HG02588 (cell line): ENCODE measurements around the gene USP38.
"Not testable (repeated sequence)": the region's sequence is repeated elsewhere in the genome, so short reads cannot be mapped to it uniquely, and the experiment has no call there.

ENCODE experiments used
- ATAC-seq: cut with Tn5 transposase; IDR thresholded peaks from one replicate; pipeline ENCODE4 v1.9.1; 2021; ENCODE audit warnings: mild to moderate bottlenecking, moderate library complexity; ENCODE audit not compliant: unreplicated experiment

USP38 gene

GRCh38 chr4:143184503-143185252 lies at the start of gene USP38:
USP38 (plus strand) TSS chr4:143184917; CDS start chr4:143185451, 534 bp downstream.
- ATAC-seq: peak; percentile 79

- no peak for ATAC-seq
Measured at GRCh38 chr4:143135358-143135757, 49.4 kb upstream of the USP38 start.

GRCh38 chr4:143140696-143141095 lies 44.0 kb upstream of the USP38 start:
- no peak for ATAC-seq

GRCh38 chr4:143148521-143148920 lies 36.2 kb upstream of the USP38 start:
- ATAC-seq: no peak

GRCh38 chr4:143156853-143157252 lies 27.9 kb upstream of the USP38 start:
- no peak for ATAC-seq

GRCh38 chr4:143163614-143164013 lies 21.1 kb upstream of the USP38 start:
- no peak for ATAC-seq

GRCh38 chr4:143166722-143167121 lies 18.0 kb upstream of the USP38 start:
- not testable (repeated sequence) for ATAC-seq

GRCh38 chr4:143178923-143179322 lies 5.8 kb upstream of the USP38 start:
- ATAC-seq: no peak

- no peak for ATAC-seq
Measured at GRCh38 chr4:143183513-143184216, 1.1 kb upstream of the USP38 start.

GRCh38 chr4:143184217-143184502 lies 557 bp upstream of the USP38 start:
- peak; percentile 19 for ATAC-seq

- peak; percentile 27 for ATAC-seq
Measured at GRCh38 chr4:143185253-143186107, 763 bp downstream of the USP38 start.

- ATAC-seq: no peak
Measured at GRCh38 chr4:143186212-143186611, 1.5 kb downstream of the USP38 start.

GRCh38 chr4:143186649-143187048 lies 1.9 kb downstream of the USP38 start:
- no peak for ATAC-seq

GRCh38 chr4:143188136-143189088 lies 3.7 kb downstream of the USP38 start:
- ATAC-seq: no peak

GRCh38 chr4:143189528-143189927 lies 4.8 kb downstream of the USP38 start:
- ATAC-seq: no peak

GRCh38 chr4:143195581-143195980 lies 10.9 kb downstream of the USP38 start:
- ATAC-seq: no peak

GRCh38 chr4:143196323-143196722 lies 11.6 kb downstream of the USP38 start:
- no peak for ATAC-seq

- no peak for ATAC-seq
Measured at GRCh38 chr4:143199503-143199902, 14.8 kb downstream of the USP38 start.

- ATAC-seq: no peak
Measured at GRCh38 chr4:143202824-143203223, 18.1 kb downstream of the USP38 start.

- no peak for ATAC-seq
Measured at GRCh38 chr4:143203577-143203976, 18.9 kb downstream of the USP38 start.
